SK-N-MC (cell line): ENCODE measurements around the gene B3GAT1.

Source experiments
- EZH2 ChIP-seq: fragments of 200-600 bp; sonication (generic); IDR thresholded peaks from one replicate; pipeline ENCODE4 v1.6.1; 2017; ENCODE audit warnings: antibody characterized with exemption
- FOXP2 ChIP-seq: optimal IDR thresholded peaks from 2 replicates; pipeline ENCODE3; 2011; ENCODE audit warnings: mild to moderate bottlenecking, moderate library complexity; ENCODE audit not compliant: insufficient read depth; ENCODE audit errors: extremely low read length, control extremely low read depth
- POLR2AphosphoS5 ChIP-seq: IDR thresholded peaks from 2 replicates; pipeline ENCODE4 v1.6.1; 2012; ENCODE audit warnings: mild to moderate bottlenecking, low read depth, low read length, borderline replicate concordance

- TF ChIP-seq EZH2 (no peak), POLR2AphosphoS5 (no peak), FOXP2 (no peak)
These were observed 25.8 kb upstream of the B3GAT1 start for GRCh38 chr11:134437821-134438220.
